Activated CD4-positive, CD25-positive, alpha-beta regulatory T cell treated with anti-CD3 and anti-CD28 coated beads, Interleukin-2, amount 50 U/mL, for 72 hours (primary cell): Measurements from ENCODE around the gene TMSB4X.
"Not testable (repeated sequence)": the region's sequence is repeated elsewhere in the genome, so short reads cannot be mapped to it uniquely, and the experiment has no call there.

ENCODE experiments used
- DNase-seq: peaks from one replicate; pipeline ENCODE4 v3.0.0; 2021

The TMSB4X gene

DNA sequence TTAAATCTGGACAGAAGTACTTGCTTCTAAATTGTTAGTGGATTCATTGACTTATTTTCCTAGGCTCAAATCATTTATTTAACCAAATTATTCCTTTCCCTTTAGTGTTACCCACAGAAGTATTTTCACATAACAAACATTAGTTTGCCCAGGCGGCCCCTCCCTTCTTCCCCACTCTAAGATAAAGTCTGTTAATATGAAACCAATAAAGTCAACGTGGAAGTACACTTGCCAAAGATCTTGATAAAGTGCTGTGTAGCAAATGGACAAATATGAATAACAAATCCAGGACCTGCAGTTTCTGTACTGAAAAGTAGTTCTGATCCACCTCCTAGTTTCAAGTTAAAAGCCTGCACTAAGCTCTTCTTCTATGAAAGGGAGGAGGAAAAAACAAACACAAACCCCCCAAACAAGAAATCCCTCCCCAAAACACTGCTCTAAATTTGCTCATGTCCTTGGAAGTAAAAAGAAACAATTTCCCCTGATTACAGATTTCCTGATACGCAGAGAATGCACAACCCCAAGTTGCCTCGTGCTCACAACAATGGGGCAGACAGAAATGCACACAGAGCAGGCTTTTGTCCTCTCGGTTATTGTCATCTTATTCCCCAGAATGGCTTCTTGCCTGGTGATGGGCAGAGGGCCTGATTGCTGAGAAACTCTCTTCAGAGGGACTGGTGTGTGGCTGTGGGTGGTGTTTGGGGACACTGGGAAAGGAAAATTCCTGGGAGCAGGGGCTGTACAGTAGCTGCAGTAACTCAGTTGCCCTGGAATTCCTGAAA lies 23.2 kb downstream of the TMSB4X start:
- DNase-seq, result no peak

DNA sequence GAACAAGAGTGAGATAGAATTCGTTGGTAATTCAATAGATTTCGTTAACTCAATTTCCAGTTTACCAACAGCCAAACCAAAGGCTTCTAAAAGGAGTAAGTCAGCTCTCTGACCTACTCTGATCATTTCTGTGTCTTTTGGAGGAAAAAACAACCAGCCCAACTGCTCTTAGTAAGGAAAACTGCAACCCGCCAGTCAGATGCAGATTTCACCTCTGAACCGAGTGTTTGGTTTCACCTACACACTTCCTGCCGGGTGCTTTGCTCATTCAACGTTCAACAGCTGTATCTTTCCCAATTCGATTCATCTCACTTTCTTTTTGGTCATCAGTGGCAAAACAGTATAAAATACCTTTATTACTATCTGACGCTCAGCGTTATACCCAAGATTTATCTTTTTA lies 24.5 kb downstream of the TMSB4X start:
- no peak for DNase-seq

DNA sequence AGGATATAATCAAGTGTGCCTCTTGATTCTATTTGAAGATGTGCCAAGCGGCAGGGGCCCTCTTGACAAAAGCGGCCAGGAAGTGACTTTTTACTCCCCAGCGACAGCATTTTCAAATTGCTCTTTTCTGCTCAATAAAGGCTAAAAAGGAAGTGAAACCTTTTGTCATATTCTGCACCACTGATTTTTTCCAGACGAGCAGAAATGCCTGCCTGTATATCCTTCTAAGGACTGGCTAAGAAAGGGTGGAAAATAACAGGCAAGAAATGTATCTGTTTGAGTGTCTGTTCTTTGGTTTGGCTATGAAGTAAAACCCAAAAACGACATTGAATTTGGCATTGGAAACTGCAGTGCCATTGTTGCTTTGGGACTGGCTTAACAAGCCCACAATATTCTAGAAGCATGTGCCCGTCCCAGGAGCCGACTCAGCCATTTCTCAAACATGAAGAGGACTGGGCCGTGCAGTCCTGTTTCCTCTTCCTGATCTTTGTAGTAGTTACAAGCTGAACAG lies 25.4 kb downstream of the TMSB4X start:
- no peak for DNase-seq

DNA sequence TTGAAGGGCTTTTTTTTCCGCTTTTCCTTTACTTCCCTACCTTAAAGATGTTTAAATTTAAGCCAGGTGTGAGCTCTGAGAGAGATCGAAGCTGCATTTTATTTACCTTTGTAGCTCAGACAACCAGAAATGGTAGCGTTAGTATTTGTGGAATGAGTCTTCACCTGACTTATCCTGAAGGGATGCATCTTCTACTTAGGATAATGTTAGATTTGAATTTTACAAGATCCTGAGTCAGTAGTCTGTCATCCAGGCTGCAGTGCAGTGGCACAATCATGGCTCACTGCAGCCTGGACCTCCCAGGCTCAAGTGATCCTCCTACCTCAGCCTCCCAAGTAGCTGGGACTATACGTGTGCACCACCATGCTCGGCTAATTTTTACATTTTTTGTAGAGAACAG lies 26.2 kb downstream of the TMSB4X start:
- no peak for DNase-seq

DNA sequence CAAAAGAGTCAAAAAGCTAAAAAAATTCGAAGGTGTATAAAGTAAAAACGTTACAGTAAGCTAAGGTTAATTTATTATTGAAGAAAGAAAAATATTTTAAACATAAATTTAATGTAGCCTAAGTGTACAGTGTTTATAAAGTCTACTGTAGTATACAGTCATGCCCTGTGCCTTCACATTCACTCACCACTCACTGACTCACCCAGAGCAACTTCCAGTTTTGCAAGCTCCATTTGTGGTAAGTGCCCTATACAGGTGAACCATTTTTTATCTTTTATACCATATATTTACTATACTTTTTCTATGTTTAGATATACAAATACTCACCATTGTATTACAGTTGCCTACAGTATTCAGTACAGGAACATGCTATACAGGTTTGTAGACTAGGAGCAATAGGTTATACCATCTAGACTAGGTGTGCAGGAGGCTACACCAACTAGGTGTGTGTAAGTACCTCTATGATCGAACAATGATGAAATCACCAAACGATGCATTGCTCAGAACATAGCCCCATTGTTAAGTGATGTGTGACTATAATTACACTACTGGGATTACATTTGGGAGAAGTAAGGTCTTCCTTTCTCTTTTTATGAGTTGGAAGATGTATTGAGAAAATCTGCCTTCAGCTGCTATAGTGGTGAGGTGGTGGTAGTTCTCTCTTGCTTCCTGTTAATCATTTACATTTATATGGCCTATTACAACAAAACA lies 27.2 kb downstream of the TMSB4X start:
- no peak for DNase-seq

DNA sequence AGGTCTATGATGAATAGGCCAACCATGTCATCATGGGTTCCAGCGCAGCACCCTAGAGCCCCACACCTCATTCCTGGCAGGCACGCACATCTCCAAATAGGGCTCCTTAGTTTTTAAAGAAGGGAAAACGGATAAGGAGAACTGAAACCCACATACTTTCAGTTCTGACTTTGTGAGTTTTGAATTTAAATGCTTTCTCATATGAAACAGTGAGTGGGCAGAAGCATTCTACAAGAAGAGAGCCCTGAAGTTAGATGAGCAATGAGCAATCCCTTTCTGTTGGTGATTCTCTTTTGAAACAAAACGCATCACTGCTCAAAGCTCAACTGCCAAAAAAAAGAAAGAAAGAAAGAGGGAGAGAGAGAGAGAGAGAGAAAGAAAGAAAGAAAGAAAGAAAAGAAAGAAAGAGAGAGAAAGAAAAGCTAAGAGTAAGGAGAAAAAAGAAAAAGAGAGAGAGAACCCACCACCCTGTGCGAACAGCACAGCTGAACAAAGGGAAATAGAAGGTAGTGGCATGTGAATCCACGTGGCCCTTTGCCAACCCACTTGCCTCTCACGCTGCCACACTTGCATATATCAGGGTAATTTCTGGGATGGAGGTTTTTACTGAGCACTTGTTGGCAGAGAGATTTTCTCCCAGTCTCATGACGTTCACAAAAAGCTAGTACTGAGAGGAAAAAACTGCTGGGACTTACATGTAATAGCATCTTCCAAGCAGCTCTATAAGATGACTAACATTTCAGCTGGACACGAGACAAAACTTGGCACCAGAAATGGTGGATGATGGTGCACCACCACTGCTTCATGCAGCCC lies 31.0 kb downstream of the TMSB4X start:
- no peak for DNase-seq

DNA sequence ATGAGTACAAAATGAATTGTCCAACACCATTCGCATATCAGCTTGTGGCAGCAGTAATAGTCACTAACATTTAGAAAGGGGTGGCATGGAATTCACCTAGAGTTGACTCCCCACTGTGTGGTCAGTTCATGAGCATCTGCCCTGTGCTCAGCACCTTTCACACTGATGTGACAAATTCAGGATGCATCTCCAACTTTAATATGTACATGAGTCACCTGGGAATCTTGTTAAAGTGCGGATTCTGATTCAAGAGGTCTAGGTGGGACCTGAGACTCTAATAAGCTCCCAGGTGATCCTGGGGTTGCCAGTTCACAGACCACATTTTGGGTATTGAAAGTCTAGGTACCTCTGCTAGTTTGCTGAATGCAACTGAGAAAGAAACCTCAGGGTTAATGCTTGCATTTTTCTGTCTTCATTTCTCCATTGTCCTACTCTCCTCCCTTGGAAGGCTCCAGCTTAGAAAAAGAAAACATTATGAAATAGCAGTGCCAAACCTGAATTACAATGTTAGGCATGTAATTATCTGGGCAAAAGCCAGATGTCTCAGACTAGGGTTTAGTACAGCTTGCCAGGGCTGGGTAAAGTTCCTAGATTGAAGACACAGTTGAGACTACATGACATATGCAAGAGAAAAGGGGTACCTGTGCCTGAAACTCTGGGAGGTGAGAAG lies 32.7 kb downstream of the TMSB4X start:
- no peak for DNase-seq

DNA sequence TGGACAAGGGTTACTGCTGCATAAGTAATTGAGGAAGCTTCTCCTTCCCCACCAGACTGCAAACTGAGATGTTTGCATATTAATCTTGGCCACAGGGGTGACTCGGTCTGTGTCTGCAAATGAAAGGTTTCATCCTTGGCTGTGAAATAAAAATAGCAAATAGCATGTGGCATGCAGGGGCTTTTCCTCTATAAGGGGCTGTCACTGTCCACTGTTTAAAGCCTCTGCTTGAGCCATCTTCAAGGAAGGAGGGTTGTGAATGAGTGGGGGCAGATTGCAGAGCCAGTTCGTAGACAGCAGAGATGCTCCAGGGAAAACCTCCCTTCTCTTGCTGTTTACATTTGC lies 33.3 kb downstream of the TMSB4X start:
- no peak for DNase-seq

DNA sequence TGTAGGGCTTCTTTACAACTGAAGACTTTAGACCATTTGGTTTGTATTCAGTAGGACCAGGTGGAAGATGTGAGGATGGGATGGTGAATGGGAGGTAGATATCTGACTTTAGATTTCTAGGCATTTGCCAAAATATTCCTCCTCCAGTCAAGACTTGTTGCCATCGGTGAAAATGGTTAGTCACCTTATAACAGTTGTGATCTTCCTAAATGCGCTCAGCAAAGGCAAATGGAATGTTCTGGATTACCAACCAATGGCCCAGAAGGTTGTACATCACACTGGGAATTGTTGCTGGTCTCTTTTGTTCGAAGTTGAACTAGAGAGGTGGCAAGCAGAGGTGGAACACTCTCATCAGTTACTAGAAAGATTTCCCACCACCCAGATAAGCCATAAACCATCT lies 33.9 kb downstream of the TMSB4X start:
- no peak for DNase-seq

DNA sequence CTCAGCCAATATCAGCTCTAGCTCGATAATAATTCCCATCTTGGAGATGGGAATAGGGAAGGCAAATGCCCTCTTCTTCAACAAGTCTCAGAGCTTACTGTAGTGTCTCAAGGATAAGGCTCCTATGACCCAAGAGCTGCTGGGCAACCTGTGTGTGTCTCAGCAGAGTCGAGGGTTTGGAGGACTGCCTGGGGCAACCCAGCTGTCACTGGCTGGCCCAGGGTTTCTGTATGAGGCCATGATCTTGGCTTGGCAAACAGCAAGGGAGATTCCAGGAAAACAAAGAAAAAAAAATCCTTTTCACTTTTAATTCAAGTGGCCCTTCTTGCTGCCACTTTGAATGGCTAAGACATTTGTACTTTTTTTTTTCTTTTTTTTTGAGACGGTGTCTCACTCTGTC lies 34.4 kb downstream of the TMSB4X start:
- no peak for DNase-seq

DNA sequence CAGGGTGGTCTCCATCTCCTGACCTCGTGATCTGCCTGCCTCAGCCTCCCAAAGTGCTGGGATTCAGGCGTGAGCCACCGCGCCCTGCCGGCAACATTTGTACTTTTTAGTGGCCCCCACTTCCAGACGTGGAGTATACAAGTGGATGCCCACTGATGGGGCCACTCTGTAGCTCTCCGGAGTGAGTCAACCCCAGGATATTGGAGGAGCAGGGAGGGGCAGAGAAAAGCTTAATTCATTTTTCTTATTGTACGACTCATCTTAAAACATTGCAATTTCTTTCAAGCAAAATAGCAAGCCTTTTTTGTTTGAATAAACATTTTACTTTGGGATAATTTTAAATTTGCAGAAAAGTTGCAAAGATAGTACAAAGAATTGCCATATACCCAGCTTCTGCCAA lies 34.9 kb downstream of the TMSB4X start:
- DNase-seq, result no peak

DNA sequence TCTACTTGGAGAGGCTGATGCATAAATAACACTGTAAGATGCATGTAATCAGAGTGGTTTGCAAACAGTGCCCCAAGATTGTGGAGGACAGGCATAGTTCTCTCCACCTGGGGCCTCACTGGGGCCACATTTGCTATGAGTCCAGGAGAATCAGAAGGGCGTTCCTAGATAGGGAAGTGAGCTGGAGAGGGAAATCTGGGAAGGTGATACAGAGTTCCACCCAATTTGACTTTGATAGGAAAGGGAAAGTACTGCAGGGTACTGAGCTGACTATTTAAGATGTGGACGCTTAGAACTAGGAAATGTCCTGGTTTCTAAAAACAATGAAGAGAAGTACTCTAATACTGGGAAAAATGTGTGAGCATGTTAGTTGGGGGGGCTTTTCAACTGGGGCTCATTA lies 35.6 kb downstream of the TMSB4X start:
- DNase-seq, result no peak

DNA sequence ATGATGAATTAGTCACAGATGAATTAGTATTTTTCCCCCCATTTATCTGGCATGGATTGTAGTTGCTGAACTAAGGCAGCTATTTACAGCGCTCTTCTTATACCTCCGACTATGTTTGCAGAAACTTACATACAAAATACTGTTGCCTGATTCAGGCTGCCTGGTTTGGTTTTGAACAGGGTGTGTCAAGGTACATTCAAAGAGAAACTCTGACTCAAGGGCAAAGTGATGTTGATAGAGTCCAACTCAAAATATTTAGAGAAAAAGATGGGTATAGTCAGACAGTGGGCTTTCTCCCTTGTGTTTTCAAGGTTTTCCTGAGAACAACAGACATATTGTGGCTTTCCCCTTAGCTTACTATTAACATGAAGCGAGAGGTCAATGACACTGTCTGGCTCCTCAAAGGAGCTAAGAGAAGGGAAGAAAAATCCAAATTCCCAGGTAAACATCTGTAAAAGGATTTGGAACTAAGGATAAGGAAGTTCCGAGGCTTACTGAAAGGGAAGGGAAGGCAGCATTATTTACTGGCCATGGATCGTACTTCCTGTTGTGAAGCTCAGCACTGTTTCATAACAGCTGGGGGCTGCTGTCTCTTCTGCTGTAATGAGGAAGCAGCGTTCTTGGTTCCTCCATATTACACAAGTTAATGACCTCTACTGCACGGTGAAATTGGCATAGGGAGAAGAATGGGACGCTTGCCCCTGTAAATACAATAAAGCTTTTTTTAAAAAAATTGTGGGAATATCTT lies 38.6 kb downstream of the TMSB4X start:
- no peak for DNase-seq

DNA sequence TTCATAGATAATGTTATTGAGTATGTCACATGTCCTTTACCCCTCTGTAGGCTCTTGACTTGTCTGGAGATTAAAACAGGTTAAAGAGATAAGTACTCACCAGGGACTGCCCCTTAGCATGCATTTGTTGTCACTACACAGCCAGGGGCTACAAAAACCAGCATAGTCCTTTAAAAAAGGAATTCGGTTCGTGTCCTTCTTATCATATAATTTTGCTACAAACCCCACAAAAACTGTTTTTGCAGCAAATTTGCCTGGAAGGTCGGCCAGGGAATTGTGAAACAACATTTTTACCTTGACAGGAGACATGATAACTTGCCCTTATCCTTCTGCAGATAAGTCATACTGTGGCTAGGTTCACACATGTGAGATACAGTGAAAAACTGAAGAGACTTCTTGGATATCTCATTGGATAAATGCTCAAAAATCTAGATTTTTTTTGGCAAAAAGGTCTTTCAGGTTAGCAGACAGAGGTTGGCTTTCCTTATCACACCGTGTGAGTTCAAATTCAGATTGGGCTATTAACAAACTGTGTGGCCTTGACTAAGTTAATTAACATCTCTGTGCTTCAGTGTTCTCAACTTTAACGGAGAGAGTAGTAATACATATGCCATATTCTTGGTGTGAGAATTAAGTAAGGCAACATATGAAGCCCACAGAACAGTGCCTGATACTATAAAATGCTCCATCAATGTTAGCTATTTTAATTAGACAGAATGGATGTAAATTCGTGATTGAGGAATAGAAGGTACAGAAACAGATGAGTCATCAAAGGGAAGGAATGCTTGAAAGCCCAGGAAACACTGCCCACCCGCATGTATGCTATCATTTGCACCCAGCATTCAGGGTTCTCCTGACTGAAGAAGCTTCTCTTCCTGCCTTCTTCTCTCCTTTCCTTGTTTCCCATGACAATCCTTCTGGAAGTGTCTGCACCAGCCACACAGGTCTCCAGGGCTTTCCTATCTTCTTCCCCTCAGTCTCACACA lies 39.5 kb downstream of the TMSB4X start:
- no peak for DNase-seq

DNA sequence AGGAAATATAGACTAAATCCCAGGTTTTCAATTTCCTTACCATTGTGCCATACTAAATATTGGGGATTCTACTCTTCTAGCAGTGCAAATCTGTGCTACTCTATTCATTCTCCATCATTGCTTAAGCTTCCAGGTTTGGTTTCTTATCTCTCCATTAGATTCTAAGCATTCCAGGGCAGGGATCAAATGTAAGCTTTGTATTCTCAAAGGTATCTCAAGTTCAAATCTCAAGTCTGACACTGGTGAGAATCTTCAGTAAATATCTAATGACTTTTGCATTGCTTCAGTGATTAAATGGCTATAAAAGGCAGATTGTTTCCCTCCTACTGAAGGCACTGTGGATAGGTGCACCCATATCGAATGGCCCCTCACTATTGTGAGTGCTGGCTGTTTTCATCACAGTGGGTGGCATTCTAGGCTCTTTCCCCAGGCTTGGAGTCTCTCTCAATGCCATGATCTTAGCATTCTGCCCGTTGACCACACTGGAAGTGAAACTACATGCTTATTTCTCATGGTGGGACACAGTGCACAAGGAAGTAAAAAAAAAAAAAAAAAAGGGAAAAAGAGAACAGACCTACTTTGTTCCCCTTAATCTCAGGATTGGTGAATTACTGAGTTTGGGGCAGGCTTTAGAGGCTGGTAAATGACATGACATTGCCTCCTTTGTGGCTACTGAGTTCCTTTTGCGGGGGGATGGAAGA lies 40.8 kb downstream of the TMSB4X start:
- no peak for DNase-seq

DNA sequence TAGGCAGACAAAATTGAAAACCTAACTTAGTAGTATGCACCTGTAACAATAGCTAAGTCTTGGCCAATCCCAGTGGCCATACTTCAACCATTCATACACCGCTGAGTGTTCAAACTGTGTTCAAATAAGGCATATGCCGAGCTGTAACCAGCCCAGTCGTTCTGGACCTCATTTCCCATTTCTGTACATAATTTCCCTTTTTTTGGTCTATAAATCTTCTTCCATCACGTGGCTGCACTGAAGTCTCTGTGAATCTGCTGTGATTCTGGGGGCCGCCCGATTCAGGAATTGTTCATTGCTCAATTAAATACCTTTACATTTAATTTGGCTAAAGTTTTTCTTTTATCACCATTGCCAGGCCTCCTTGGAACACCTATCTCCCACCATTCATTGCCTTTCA lies 41.8 kb downstream of the TMSB4X start:
- DNase-seq, result not testable (repeated sequence)

DNA sequence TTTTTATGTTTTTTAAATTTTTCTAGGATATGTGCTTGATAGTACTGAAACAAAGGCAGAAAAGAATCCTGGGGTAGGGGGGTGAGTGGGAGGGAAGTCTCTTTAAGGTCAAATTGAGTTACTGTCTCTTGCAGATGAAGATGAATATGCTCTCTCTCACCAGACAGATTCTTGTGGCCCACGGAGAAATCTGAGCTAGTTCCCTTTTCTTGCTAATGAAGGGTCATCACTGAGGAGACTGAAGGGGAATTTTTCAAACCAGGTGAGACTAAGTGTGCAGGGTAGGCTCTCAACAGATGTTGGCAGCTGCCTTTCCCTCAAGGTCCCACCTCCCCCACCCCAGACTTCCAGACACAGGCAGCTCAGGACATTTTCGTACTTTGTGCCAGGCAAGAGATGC lies 48.0 kb downstream of the TMSB4X start:
- no peak for DNase-seq

DNA sequence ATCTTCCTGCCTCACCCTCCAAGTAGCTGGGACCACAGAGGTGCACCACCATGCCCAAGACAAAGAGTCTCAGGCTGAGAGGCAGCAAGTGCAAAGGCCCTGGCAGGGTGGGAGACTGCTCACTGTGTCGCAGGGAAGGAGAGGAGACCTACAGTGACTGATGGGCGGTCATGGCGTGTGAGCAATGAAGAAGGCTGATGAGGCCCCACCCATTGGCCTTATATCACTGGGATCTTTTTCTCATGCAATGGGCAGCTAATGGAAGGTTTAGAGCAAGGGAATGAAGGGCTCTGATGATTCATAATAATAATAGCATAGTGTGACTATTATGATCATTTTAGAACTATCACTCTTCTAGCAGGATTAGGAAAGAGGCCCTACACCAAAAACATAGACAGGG lies 48.7 kb downstream of the TMSB4X start:
- no peak for DNase-seq

DNA sequence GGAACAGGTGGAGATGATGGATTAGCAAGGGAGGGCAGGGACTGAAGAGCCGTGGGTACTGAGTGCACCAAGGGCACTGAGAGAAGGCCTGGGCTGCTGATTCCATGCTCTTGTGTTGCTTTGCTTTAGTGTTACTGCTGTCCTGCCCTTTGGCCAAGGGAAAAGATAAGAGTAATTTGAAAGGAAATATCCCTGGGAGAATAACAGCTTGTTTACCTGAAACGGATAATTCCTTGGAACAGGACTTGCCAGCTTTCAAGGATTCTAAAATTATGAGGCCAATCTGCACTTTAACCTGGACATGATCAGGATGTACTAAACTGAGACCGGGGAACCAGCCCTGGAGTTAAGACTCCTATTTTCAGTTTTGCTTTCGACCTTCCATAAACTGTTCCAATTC lies 49.1 kb downstream of the TMSB4X start:
- no peak for DNase-seq

DNA sequence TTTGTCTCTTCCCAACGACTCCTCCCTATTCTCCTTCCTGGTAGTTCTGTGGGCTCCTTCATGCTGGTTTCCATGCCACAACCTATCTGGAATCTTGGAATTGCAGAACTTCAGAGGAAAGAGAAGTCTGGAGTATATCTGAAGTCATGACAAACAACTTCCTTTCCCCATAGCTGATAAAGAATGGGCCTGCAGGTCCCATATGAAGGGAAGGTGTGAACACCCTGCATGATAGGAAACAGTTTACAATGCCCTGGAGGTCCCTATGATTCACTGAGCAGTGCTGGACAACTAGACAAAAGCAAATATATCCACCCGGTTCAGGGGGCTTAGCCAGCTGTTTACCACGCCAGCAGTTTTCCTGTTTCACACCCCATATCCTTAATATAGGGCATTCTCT lies 50.1 kb downstream of the TMSB4X start:
- DNase-seq, result no peak
